ENCODE results near the gene FGFR4.

The FGFR4 gene

GRCh38 chr5:177133096-177133852, 46.6 kb downstream of the FGFR4 start, which contains the start of gene NSD1:
Gene NSD1 (plus strand): TSS chr5:177133773. CDS start chr5:177135104, 1,331 bp downstream.
- DNase-seq: no peak

GRCh38 chr5:177133853-177134696, 47.4 kb downstream of the FGFR4 start:
- no peak for DNase-seq

GRCh38 chr5:177134697-177135225, 48.0 kb downstream of the FGFR4 start:
- DNase-seq: no peak

GRCh38 chr5:177140312-177140711, 53.6 kb downstream of the FGFR4 start:
- DNase-seq: no peak

GRCh38 chr5:177141496-177141895, 54.8 kb downstream of the FGFR4 start:
- DNase-seq: no peak

- no peak for DNase-seq
These were observed 55.4 kb downstream of the FGFR4 start for GRCh38 chr5:177142098-177142611.

GRCh38 chr5:177142778-177143177, 56.1 kb downstream of the FGFR4 start:
- DNase-seq: no peak

GRCh38 chr5:177146891-177147638, 60.4 kb downstream of the FGFR4 start:
- no peak for DNase-seq
